ENCODE measurements around the gene CGN. TPM values are rescaled to one million over a fixed set of nuclear protein-coding genes. Genes with fewer than 3 reads are reported as not detected.

Gene CGN
- total RNA-seq, 1 experiment from 2014 or later: 30.9 TPM

DNA sequence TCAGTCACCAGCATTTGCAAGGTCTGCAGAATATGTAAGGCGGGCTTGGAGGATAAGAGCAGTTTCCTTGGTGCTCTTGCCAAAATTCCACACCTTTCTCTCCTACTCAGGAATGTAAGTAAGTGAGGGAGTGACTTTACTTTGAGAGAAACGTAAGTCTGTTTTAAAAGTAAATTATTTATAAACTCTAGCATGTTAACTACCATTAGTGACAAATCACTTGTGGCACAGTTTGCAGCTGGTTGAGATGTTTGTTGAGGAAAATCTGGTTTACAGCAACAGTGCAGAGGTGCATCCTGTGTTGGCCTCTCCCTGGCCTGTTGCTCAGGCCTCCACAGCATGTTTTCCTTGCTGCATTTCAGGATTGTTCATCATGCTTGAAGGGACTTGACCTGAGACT, 8.5 kb downstream of the CGN start:
- Histone ChIP-seq H2BK12ac (ENCODE audit: insufficient read length, low read depth, low read length) (no peak overlapping the region), H4K5ac (ENCODE audit: insufficient read length, low read depth, low read length) (no peak overlapping the region), H2AFZ (ENCODE audit: low read length) (no peak overlapping the region), H3K14ac (ENCODE audit: insufficient read depth, low read length) (no peak overlapping the region), H2BK20ac (ENCODE audit: low read depth, low read length, poor library complexity, severe bottlenecking) (no peak overlapping the region), H3K79me2 (ENCODE audit: insufficient read depth, low read length) (peaks cover 2% of the 10 kb centered on the region; the same call in 1 of the 2 replicates), H3K9ac (ENCODE audit: extremely low read depth, insufficient read length, low read length) (no peak overlapping the region), H3T11ph (ENCODE audit: low read length) (no peak overlapping the region), H3K4me2 (ENCODE audit: insufficient read depth, insufficient read length, low read length) (no peak overlapping the region), H4K91ac (ENCODE audit: insufficient read length, low read depth, low read length) (no peak overlapping the region), H3K4me1 (ENCODE audit: insufficient read depth, low read length) (no peaks in the 10 kb centered on the region), H2BK5ac (ENCODE audit: insufficient read length, low read length) (no peak overlapping the region), H3K9me3 (ENCODE audit: control insufficient read depth, low read depth, low read length) (no peaks in the 10 kb centered on the region), H3K27ac (ENCODE audit: insufficient read length, low read depth, low read length) (no peak overlapping the region), H3K18ac (ENCODE audit: insufficient read length, low read depth, low read length) (no peak overlapping the region), H3K56ac (ENCODE audit: insufficient read length, low read depth, low read length) (no peak overlapping the region), H4K20me1 (ENCODE audit: control insufficient read depth, insufficient read depth, insufficient read length) (no peaks in the 10 kb centered on the region), H3K79me1 (ENCODE audit: insufficient read depth, low read depth, low read length, poor library complexity, severe bottlenecking) (peaks cover 5% of the 10 kb centered on the region), H2BK120ac (ENCODE audit: low read depth, low read length, poor library complexity, severe bottlenecking) (no peak overlapping the region), H2BK15ac (ENCODE audit: low read depth, low read length) (no peak overlapping the region), H3K23ac (ENCODE audit: insufficient read length, low read depth, low read length) (no peak overlapping the region), H2AK5ac (ENCODE audit: insufficient read length, low read length) (no peak overlapping the region), H4K8ac (replicated peaks; ENCODE audit: insufficient read length, low read depth, low read length) (no peak overlapping the region), H3K27me3 (ENCODE audit: insufficient read depth, low read length) (no peaks in the 10 kb centered on the region), H3K4ac (ENCODE audit: low read depth, low read length) (no peak overlapping the region), H3K23me2 (ENCODE audit: insufficient read length, low read depth, low read length, poor library complexity, severe bottlenecking) (no peaks in the 10 kb centered on the region)
- Mint-ChIP-seq H3K4me1 (peaks cover 12 to 24% of the 10 kb centered on the region in 2 experiments), H3K9me3 (no peaks in the 10 kb centered on the region), H3K4me3 (no peak overlapping the region), H3K27me3 (ENCODE audit: low read depth) (no peaks in the 10 kb centered on the region), H3K36me3 (ENCODE audit: insufficient read depth in 1 of 3, low read depth in 3 of 3) (peaks cover 10 to 45% (median 44%) of the 10 kb centered on the region in 3 experiments), H3K27ac (peak overlapping the region in 2 of 3 experiments; percentile 18 to 59; a peak in 2 of 7 replicates)
- DNase-seq: no peak
- TF ChIP-seq, protein P1, sequence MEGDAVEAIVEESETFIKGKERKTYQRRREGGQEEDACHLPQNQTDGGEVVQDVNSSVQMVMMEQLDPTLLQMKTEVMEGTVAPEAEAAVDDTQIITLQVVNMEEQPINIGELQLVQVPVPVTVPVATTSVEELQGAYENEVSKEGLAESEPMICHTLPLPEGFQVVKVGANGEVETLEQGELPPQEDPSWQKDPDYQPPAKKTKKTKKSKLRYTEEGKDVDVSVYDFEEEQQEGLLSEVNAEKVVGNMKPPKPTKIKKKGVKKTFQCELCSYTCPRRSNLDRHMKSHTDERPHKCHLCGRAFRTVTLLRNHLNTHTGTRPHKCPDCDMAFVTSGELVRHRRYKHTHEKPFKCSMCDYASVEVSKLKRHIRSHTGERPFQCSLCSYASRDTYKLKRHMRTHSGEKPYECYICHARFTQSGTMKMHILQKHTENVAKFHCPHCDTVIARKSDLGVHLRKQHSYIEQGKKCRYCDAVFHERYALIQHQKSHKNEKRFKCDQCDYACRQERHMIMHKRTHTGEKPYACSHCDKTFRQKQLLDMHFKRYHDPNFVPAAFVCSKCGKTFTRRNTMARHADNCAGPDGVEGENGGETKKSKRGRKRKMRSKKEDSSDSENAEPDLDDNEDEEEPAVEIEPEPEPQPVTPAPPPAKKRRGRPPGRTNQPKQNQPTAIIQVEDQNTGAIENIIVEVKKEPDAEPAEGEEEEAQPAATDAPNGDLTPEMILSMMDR (conservative IDR thresholded peaks at IDR 0.05): no peak
- no CpG with 5 or more reads among the region's 2 CpGs for WGBS (ENCODE audit: extremely low coverage, insufficient read length, low lambda C conversion rate)
